Mesendoderm (in vitro differentiated cells): ENCODE measurements around the gene ABCC4.

Experiments used
- DNase-seq: peaks from one replicate; pipeline ENCODE4 v3.0.0; 2013
- H2AK5ac ChIP-seq: 2 replicates; pipeline ENCODE4 v1.6.1; 2013; ENCODE audit warnings: low read length, inconsistent platforms
- H2BK120ac ChIP-seq: 2 replicates; pipeline ENCODE4 v1.6.1; 2013; ENCODE audit warnings: low read depth, mild to moderate bottlenecking, low read length, moderate library complexity, mixed read lengths
- H2BK15ac ChIP-seq: replicated peaks from 2 replicates; pipeline ENCODE4 v1.6.1; 2013; ENCODE audit warnings: low read depth, mild to moderate bottlenecking, moderate library complexity
- H2BK5ac ChIP-seq: 2 replicates; pipeline ENCODE4 v1.6.1; 2013; ENCODE audit warnings: low read length, inconsistent platforms
- H3K18ac ChIP-seq: 2 replicates; pipeline ENCODE4 v1.6.1; 2013; ENCODE audit warnings: mild to moderate bottlenecking, low read length, mixed read lengths
- H3K23ac ChIP-seq: one replicate; pipeline ENCODE4 v1.6.1; 2013; ENCODE audit warnings: low read length
- H3K27ac ChIP-seq: 2 replicates; pipeline ENCODE4 v1.5.1; 2013; ENCODE audit warnings: low read depth, mild to moderate bottlenecking, inconsistent platforms, low read length, moderate library complexity
- H3K27me3 ChIP-seq: 2 replicates; pipeline ENCODE4 v1.6.1; 2013; ENCODE audit warnings: low read length, control low read depth, mild to moderate bottlenecking, inconsistent platforms; ENCODE audit not compliant: insufficient read depth, poor library complexity
- H3K36me3 ChIP-seq: 2 replicates; pipeline ENCODE4 v1.6.1; 2013; ENCODE audit warnings: low read length, inconsistent platforms; ENCODE audit not compliant: control insufficient read depth, insufficient read depth
- H3K4ac ChIP-seq: one replicate; pipeline ENCODE4 v1.6.1; 2013; ENCODE audit warnings: low read depth, mild to moderate bottlenecking, low read length, moderate library complexity
- H3K4me1 ChIP-seq: 2 replicates; pipeline ENCODE4 v1.6.1; 2013; ENCODE audit warnings: low read depth, low read length, inconsistent platforms; ENCODE audit not compliant: control insufficient read depth
- H3K4me2 ChIP-seq: 2 replicates; pipeline ENCODE4 v1.6.1; 2013; ENCODE audit warnings: low read length
- H3K4me3 ChIP-seq: 2 replicates; pipeline ENCODE4 v1.5.1; 2013; ENCODE audit warnings: mild to moderate bottlenecking, low read length
- H3K56ac ChIP-seq: one replicate; pipeline ENCODE4 v1.6.1; 2013; ENCODE audit warnings: low read length
- H3K79me1 ChIP-seq: 2 replicates; pipeline ENCODE4 v1.6.1; 2013; ENCODE audit warnings: low read length, inconsistent platforms
- H3K79me2 ChIP-seq: 2 replicates; pipeline ENCODE4 v1.6.1; 2013; ENCODE audit warnings: mild to moderate bottlenecking, low read length; ENCODE audit not compliant: control insufficient read depth, insufficient read depth
- H3K9ac ChIP-seq: 2 replicates; pipeline ENCODE4 v1.6.1; 2013; ENCODE audit warnings: low read length, inconsistent platforms
- H4K5ac ChIP-seq: one replicate; pipeline ENCODE4 v1.6.1; 2013; ENCODE audit warnings: low read length
- H4K8ac ChIP-seq: one replicate; pipeline ENCODE4 v1.6.1; 2013; ENCODE audit warnings: low read depth, mild to moderate bottlenecking, control low read depth, low read length, moderate library complexity
- WGBS: extraction: QIAGEN DNeasy Blood & Tissue Kit; methylation state at CpG from one replicate; pipeline ENCODE4 v1.1.7; 2013; ENCODE audit warnings: low lambda C conversion rate, missing lambda C conversion rate; ENCODE audit not compliant: insufficient coverage; ENCODE audit errors: extremely low coverage; 5-methylcytosine and 5-hydroxymethylcytosine counted together

Gene ABCC4

GRCh38 chr13:95254339-95254738, 46.9 kb downstream of the ABCC4 start:
- Histone ChIP-seq H3K56ac (no peak overlapping the region), H2BK15ac (no peak overlapping the region), H4K8ac (no peak overlapping the region), H4K5ac (no peak overlapping the region), H3K4me2 (no peak overlapping the region), H3K79me1 (no peaks in the 10 kb centered on the region), H3K4me3 (no peak overlapping the region), H2AK5ac (no peak overlapping the region), H3K18ac (no peak overlapping the region), H3K79me2 (no peaks in the 10 kb centered on the region), H3K27me3 (no peaks in the 10 kb centered on the region), H3K36me3 (no peaks in the 10 kb centered on the region), H3K27ac (no peak overlapping the region), H3K23ac (no peak overlapping the region), H3K9ac (no peak overlapping the region), H2BK120ac (no peak overlapping the region), H3K4me1 (peaks cover 2% of the 10 kb centered on the region), H3K4ac (no peak overlapping the region), H2BK5ac (no peak overlapping the region)
- peak; percentile 19 for DNase-seq
- WGBS: no CpG with 5 or more reads among the region's 1 CpG

GRCh38 chr13:95253033-95253432, 48.2 kb downstream of the ABCC4 start:
- H2AK5ac ChIP-seq: no peak overlapping the region
- H4K5ac ChIP-seq: no peak overlapping the region
- no peaks in the 10 kb centered on the region for H3K36me3 ChIP-seq
- no peak overlapping the region for H3K4me3 ChIP-seq
- no peak overlapping the region for H2BK15ac ChIP-seq
- H3K18ac ChIP-seq: no peak overlapping the region
- H3K4ac ChIP-seq: no peak overlapping the region
- no peaks in the 10 kb centered on the region for H3K27me3 ChIP-seq
- WGBS: no CpG with 5 or more reads among the region's 6 CpGs
- H4K8ac ChIP-seq: no peak overlapping the region
- no peak overlapping the region for H3K23ac ChIP-seq
- H2BK120ac ChIP-seq: no peak overlapping the region
- H3K79me1 ChIP-seq: no peaks in the 10 kb centered on the region
- H3K27ac ChIP-seq: no peak overlapping the region
- H3K4me2 ChIP-seq: no peak overlapping the region
- no peak overlapping the region for H3K56ac ChIP-seq
- DNase-seq: no peak
- peaks cover 2% of the 10 kb centered on the region for H3K4me1 ChIP-seq
- no peaks in the 10 kb centered on the region for H3K79me2 ChIP-seq
- H3K9ac ChIP-seq: no peak overlapping the region
- H2BK5ac ChIP-seq: no peak overlapping the region

- H3K4me1 ChIP-seq: peaks cover 2% of the 10 kb centered on the region
- no peak overlapping the region for H3K23ac ChIP-seq
- H3K36me3 ChIP-seq: no peaks in the 10 kb centered on the region
- no peaks in the 10 kb centered on the region for H3K79me1 ChIP-seq
- no peak overlapping the region for H3K4ac ChIP-seq
- H3K4me3 ChIP-seq: no peak overlapping the region
- no peaks in the 10 kb centered on the region for H3K79me2 ChIP-seq
- no peak overlapping the region for H3K18ac ChIP-seq
- H2BK120ac ChIP-seq: no peak overlapping the region
- H4K8ac ChIP-seq: no peak overlapping the region
- H2BK15ac ChIP-seq: no peak overlapping the region
- H2BK5ac ChIP-seq: no peak overlapping the region
- H4K5ac ChIP-seq: no peak overlapping the region
- no peak overlapping the region for H2AK5ac ChIP-seq
- H3K4me2 ChIP-seq: no peak overlapping the region
- DNase-seq: no peak
- WGBS: no CpG with 5 or more reads among the region's 5 CpGs
- no peaks in the 10 kb centered on the region for H3K27me3 ChIP-seq
- no peak overlapping the region for H3K27ac ChIP-seq
- H3K9ac ChIP-seq: no peak overlapping the region
- no peak overlapping the region for H3K56ac ChIP-seq
These were observed 49.6 kb downstream of the ABCC4 start for GRCh38 chr13:95251641-95252040.

GRCh38 chr13:95250961-95251360, 50.3 kb downstream of the ABCC4 start:
- WGBS: no CpG with 5 or more reads among the region's 1 CpG

GRCh38 chr13:95248953-95249352, 52.3 kb downstream of the ABCC4 start:
- no peak overlapping the region for H3K23ac ChIP-seq
- no peaks in the 10 kb centered on the region for H3K36me3 ChIP-seq
- no peak overlapping the region for H3K56ac ChIP-seq
- H4K8ac ChIP-seq: no peak overlapping the region
- no peak overlapping the region for H3K4me2 ChIP-seq
- H3K4me1 ChIP-seq: no peaks in the 10 kb centered on the region
- H3K18ac ChIP-seq: no peak overlapping the region
- H4K5ac ChIP-seq: no peak overlapping the region
- H2AK5ac ChIP-seq: no peak overlapping the region
- H3K27me3 ChIP-seq: no peaks in the 10 kb centered on the region
- no CpG with 5 or more reads among the region's 2 CpGs for WGBS
- no peaks in the 10 kb centered on the region for H3K79me1 ChIP-seq
- H2BK15ac ChIP-seq: no peak overlapping the region
- H2BK5ac ChIP-seq: no peak overlapping the region
- no peak overlapping the region for H3K27ac ChIP-seq
- H2BK120ac ChIP-seq: no peak overlapping the region
- no peak overlapping the region for H3K9ac ChIP-seq
- H3K79me2 ChIP-seq: no peaks in the 10 kb centered on the region
- H3K4ac ChIP-seq: no peak overlapping the region
- no peak for DNase-seq
- no peak overlapping the region for H3K4me3 ChIP-seq

More at GRCh38 chr13:95250961-95251360, 50.3 kb downstream of the ABCC4 start:
- Histone ChIP-seq H3K56ac (no peak overlapping the region), H3K4me3 (no peak overlapping the region), H2BK5ac (no peak overlapping the region), H3K27me3 (no peaks in the 10 kb centered on the region), H3K4me1 (peaks cover 2% of the 10 kb centered on the region), H3K36me3 (no peaks in the 10 kb centered on the region), H3K4ac (no peak overlapping the region), H3K79me1 (no peaks in the 10 kb centered on the region), H3K23ac (no peak overlapping the region), H3K18ac (no peak overlapping the region), H4K8ac (no peak overlapping the region), H3K79me2 (no peaks in the 10 kb centered on the region), H3K27ac (no peak overlapping the region), H3K4me2 (no peak overlapping the region), H3K9ac (no peak overlapping the region), H2BK15ac (no peak overlapping the region), H2AK5ac (no peak overlapping the region), H4K5ac (no peak overlapping the region), H2BK120ac (no peak overlapping the region)
- DNase-seq: no peak

- WGBS: no CpG with 5 or more reads among the region's 2 CpGs
- H2AK5ac ChIP-seq: no peak overlapping the region
- H4K5ac ChIP-seq: no peak overlapping the region
- DNase-seq: no peak
- no peaks in the 10 kb centered on the region for H3K79me1 ChIP-seq
- no peaks in the 10 kb centered on the region for H3K36me3 ChIP-seq
- H2BK120ac ChIP-seq: no peak overlapping the region
- no peak overlapping the region for H3K4me2 ChIP-seq
- no peak overlapping the region for H3K56ac ChIP-seq
- H3K9ac ChIP-seq: no peak overlapping the region
- no peak overlapping the region for H3K23ac ChIP-seq
- H3K18ac ChIP-seq: no peak overlapping the region
- no peak overlapping the region for H4K8ac ChIP-seq
- no peaks in the 10 kb centered on the region for H3K4me1 ChIP-seq
- H3K4me3 ChIP-seq: no peak overlapping the region
- no peak overlapping the region for H2BK15ac ChIP-seq
- H3K79me2 ChIP-seq: no peaks in the 10 kb centered on the region
- H2BK5ac ChIP-seq: no peak overlapping the region
- H3K27me3 ChIP-seq: no peaks in the 10 kb centered on the region
- no peak overlapping the region for H3K4ac ChIP-seq
- H3K27ac ChIP-seq: no peak overlapping the region
These were observed 53.4 kb downstream of the ABCC4 start for GRCh38 chr13:95247852-95248251.
